GM12878 (cell line): Measurements from ENCODE around the gene SMIM27. TPM values are rescaled to one million over a fixed set of nuclear protein-coding genes. Genes with fewer than 3 reads are reported as not detected.

Experiments used
- ATAC-seq: fragments of 200-7000 bp; cut with Tn5 transposase; 3 replicates; pipeline ENCODE4 v1.9.1; 2020; ENCODE audit warnings: mild to moderate bottlenecking, moderate library complexity
- BruUV-seq: library from RNA; stranded (reverse); fragments of 400-500 nt; replicated peaks from 2 replicates; lab custom pipeline; 2021; lab: Mats Ljungman, UMichigan
- CTCF ChIA-PET: fragments of 300-600 bp; sonication (Branson Sonifier 250); formaldehyde crosslinking; extraction: SDS; loops from one replicate; lab custom pipeline; 2021; ENCODE audit warnings: inconsistent platforms; lab: Yijun Ruan, JAX
- POLR2A ChIA-PET: fragments of 350-600 bp; formaldehyde crosslinking; extraction: SDS; loops from one replicate; lab custom pipeline; 2021; ENCODE audit warnings: inconsistent platforms; lab: Charles Lee
- RAD21 ChIA-PET: fragments of 300-600 bp; sonication (Branson Sonifier 250); formaldehyde crosslinking; loops from one replicate; lab custom pipeline; 2023; ENCODE audit warnings: antibody characterized with exemption; ENCODE audit not compliant: unreplicated experiment; lab: Charles Lee
- SMC1A ChIA-PET: fragments of 300-600 bp; sonication (Branson Sonifier 250); formaldehyde crosslinking; loops from one replicate; lab custom pipeline; 2023; ENCODE audit not compliant: unreplicated experiment, uncharacterized antibody; lab: Charles Lee
- DNase-seq: peaks from one replicate; pipeline ENCODE4 v3.0.0-alpha.2; 2011; ENCODE audit warnings: low read depth, low spot score
- FAIRE-seq: peaks from 3 replicates; lab custom pipeline; 2011; peaks lifted over from hg19 to GRCh38; lab: Jason Lieb, UNC
- H2AFZ ChIP-seq: 2 replicates; pipeline ENCODE4 v1.6.0; 2011; ENCODE audit warnings: low read depth, low read length, control low read depth; ENCODE audit not compliant: control insufficient read depth
- H3K27ac ChIP-seq: 2 replicates; pipeline ENCODE4 v1.5.1; 2011; ENCODE audit warnings: control low read depth; ENCODE audit not compliant: control insufficient read depth, insufficient read depth
- H3K27me3 ChIP-seq, 2 experiments: replicated peaks in 1 of 2; 2 replicates each; pipeline versions ENCODE4 v1.6.0 to v1.6.1; 2011; ENCODE audit warnings: low read length in 1 of 2; ENCODE audit not compliant: control insufficient read depth in 2 of 2, insufficient read depth in 2 of 2
- H3K36me3 ChIP-seq, 2 experiments: 2 replicates each; pipeline ENCODE4 v1.5.1; 2011; ENCODE audit warnings: low read length in 1 of 2; ENCODE audit not compliant: control insufficient read depth in 2 of 2, insufficient read depth in 2 of 2
- H3K4me1 ChIP-seq: 2 replicates; pipeline ENCODE4 v1.6.1; 2011; ENCODE audit warnings: mild to moderate bottlenecking, low read length, moderate library complexity, mixed read lengths; ENCODE audit not compliant: control insufficient read depth, insufficient read depth
- H3K4me2 ChIP-seq: 2 replicates; pipeline ENCODE4 v1.6.0; 2011; ENCODE audit warnings: control low read depth; ENCODE audit not compliant: control insufficient read depth, insufficient read depth
- H3K4me3 ChIP-seq: fragments of 200-600 bp; sonication (generic); 2 replicates; pipeline ENCODE4 v1.5.1; 2016
- H3K79me2 ChIP-seq: 2 replicates; pipeline ENCODE4 v1.6.0; 2011; ENCODE audit warnings: low read length; ENCODE audit not compliant: control insufficient read depth, insufficient read depth
- H3K9ac ChIP-seq: 2 replicates; pipeline ENCODE4 v1.8.0; 2011; ENCODE audit warnings: low read length, control low read depth, mixed read lengths; ENCODE audit not compliant: control insufficient read depth, insufficient read depth
- H3K9me3 ChIP-seq: replicated peaks from 3 replicates; pipeline ENCODE4 v1.5.1; 2011; ENCODE audit warnings: mild to moderate bottlenecking, low read length; ENCODE audit not compliant: control insufficient read depth, insufficient read depth
- H4K20me1 ChIP-seq: 2 replicates; pipeline ENCODE4 v1.6.0; 2011; ENCODE audit not compliant: control insufficient read depth, insufficient read depth
- IKZF2 ChIP-seq, 2 experiments: fragments of 450-650 bp; IDR thresholded peaks; 2 replicates each; pipeline ENCODE4 v1.6.1; 2017; ENCODE audit warnings: mild to moderate bottlenecking in 2 of 2, moderate library complexity in 2 of 2
- JUND ChIP-seq: IDR thresholded peaks from 2 replicates; pipeline ENCODE4 v1.6.1; 2012; ENCODE audit warnings: low read depth, mild to moderate bottlenecking, low read length, improper control_type of control experiment, moderate library complexity
- KAT2A ChIP-seq: conservative IDR thresholded peaks from 2 replicates; pipeline ENCODE4 v1.6.1; 2011; ENCODE audit warnings: low read depth, low read length; ENCODE audit not compliant: control insufficient read depth
- NFYA ChIP-seq: IDR thresholded peaks from 2 replicates; pipeline ENCODE4 v1.6.1; 2011; ENCODE audit warnings: low read depth, mild to moderate bottlenecking, low read length, improper control_type of control experiment, borderline replicate concordance
- PAX8 ChIP-seq: fragments of 450-650 bp; IDR thresholded peaks from 2 replicates; pipeline ENCODE4 v1.6.1; 2017; ENCODE audit warnings: mild to moderate bottlenecking, moderate library complexity
- POU2F2 ChIP-seq: IDR thresholded peaks from 3 replicates; pipeline ENCODE4 v1.6.1; 2011; ENCODE audit warnings: low read depth, mild to moderate bottlenecking, low read length, borderline replicate concordance
- SMAD5 ChIP-seq: IDR thresholded peaks from 2 replicates; pipeline ENCODE4 v1.6.1; 2016; ENCODE audit warnings: antibody characterized with exemption, low read depth
- SMC3 ChIP-seq: IDR thresholded peaks from 2 replicates; pipeline ENCODE4 v1.6.1; 2011; ENCODE audit warnings: low read length, improper control_type of control experiment, borderline replicate concordance
- TCF7 ChIP-seq: IDR thresholded peaks from 2 replicates; pipeline ENCODE4 v1.6.1; 2014; ENCODE audit warnings: antibody characterized with exemption, borderline replicate concordance
- ZNF217 ChIP-seq: fragments of 450-650 bp; IDR thresholded peaks from 2 replicates; pipeline ENCODE4 v1.6.1; 2017; ENCODE audit warnings: antibody characterized with exemption, mild to moderate bottlenecking
- ZZZ3 ChIP-seq: IDR thresholded peaks from 2 replicates; pipeline ENCODE4 v1.6.1; 2011; ENCODE audit warnings: low read depth; ENCODE audit not compliant: control insufficient read depth, insufficient read length
- WGBS: methylation state at CpG from one replicate; pipeline ENCODE4 v1.1.6; 2016; ENCODE audit warnings: low lambda C conversion rate; ENCODE audit not compliant: insufficient replicate concordance, insufficient coverage; ENCODE audit errors: missing lambda C conversion rate; 5-methylcytosine and 5-hydroxymethylcytosine counted together
- in situ Hi-C: fragments of 300-500 bp; cut with MboI; formaldehyde crosslinking; loops from 9 replicates; pipeline ENCODE4 v1.14.3; 2018; ENCODE audit warnings: mixed read lengths
- intact Hi-C: fragments of 100-400 bp; cut with micrococcal nuclease; formaldehyde crosslinking; loops from one replicate; pipeline ENCODE4 v1.14.2; 2022; ENCODE audit not compliant: unreplicated experiment
- polyA plus RNA-seq, 11 experiments: library from polyadenylated mRNA; depleted of rRNA in 4 of 11; unstranded in 6 of 11; stranded (reverse) in 5 of 11; fragments of >200 nt; fragmentation: Nextera tagmentation in 4 of 11; fragmentation: Illumina TruSeq in 1 of 11; extraction: Ambion mirVana in 4 of 11; extraction: Trizol in 1 of 11; gene quantifications; 1 replicate in 1 of 11; 2 replicates in 10 of 11; pipeline versions ENCODE4 v1.2.1 to v1.2.3, GENCODE V29; 2011 to 2016; ENCODE audit warnings: inconsistent platforms in 2 of 11, missing spikeins in 2 of 11, low read depth in 1 of 11
- total RNA-seq, 4 experiments: library from RNA; depleted of rRNA in 3 of 4; stranded (reverse); fragments of >200 nt in 3 of 4; fragmentation: Illumina TruSeq in 1 of 4; extraction: Trizol in 1 of 4; gene quantifications; 2 replicates each; pipeline versions ENCODE4 v1.2.1 to v1.2.3, GENCODE V29; 2013 to 2021
- TF ChIP-seq, protein P1 (sequence below), 3 experiments: IDR thresholded peaks in 2 of 3; conservative IDR thresholded peaks in 1 of 3; 2 replicates each; pipeline ENCODE4 v1.5.1; 2011; ENCODE audit warnings: low read depth in 3 of 3, low read length in 3 of 3, mild to moderate bottlenecking in 3 of 3, control low read depth in 2 of 3, moderate library complexity in 2 of 3, inconsistent platforms in 1 of 3, mixed read lengths in 1 of 3; ENCODE audit not compliant: control insufficient read depth in 2 of 3, insufficient read depth in 1 of 3; ENCODE audit errors: extremely low read depth in 1 of 3
- TF ChIP-seq, protein P2 (sequence below): fragments of 450-650 bp; IDR thresholded peaks from 2 replicates; pipeline ENCODE4 v1.6.1; 2018; ENCODE audit warnings: mild to moderate bottlenecking, low read depth, moderate library complexity; ENCODE audit not compliant: partially characterized antibody

The SMIM27 gene
- total and polyA plus RNA-seq, 10 of the 15 experiments (the other 5 are each of a cell fraction or from before 2014, with no cell fraction given), result 12.2 to 47.3 (median 26.5) TPM

DNA sequence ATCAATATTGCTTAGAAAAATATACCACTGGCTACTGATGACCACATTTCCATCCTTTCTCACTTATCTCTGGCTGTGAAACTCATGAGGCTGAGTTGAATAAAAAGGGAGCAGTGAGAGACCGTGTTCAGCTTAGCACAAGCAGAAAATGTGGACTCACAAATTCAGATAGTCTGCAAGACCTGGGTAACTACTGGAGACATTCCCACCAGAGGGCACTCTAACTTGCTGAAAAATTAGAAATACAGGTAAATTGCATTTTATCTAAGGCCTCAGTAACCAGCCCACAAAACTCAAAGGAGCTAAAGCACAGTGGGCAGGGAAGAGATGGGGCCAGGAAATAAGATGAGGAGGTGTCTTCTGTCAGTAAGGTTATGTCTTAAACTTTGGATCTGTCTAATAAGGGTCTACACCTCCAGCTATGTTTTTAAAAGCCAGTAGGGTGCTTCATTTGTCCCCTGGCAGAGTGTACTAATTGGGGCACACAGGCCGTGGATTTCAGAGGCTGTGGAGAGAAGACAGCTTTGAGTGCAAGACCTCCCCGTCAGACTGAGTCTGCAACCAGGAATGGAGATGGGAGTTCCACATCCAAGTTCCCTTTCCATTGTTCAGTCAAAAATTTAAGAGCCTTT is 29.5 kb downstream of the SMIM27 start (continued):
- TF ChIP-seq, protein P1, sequence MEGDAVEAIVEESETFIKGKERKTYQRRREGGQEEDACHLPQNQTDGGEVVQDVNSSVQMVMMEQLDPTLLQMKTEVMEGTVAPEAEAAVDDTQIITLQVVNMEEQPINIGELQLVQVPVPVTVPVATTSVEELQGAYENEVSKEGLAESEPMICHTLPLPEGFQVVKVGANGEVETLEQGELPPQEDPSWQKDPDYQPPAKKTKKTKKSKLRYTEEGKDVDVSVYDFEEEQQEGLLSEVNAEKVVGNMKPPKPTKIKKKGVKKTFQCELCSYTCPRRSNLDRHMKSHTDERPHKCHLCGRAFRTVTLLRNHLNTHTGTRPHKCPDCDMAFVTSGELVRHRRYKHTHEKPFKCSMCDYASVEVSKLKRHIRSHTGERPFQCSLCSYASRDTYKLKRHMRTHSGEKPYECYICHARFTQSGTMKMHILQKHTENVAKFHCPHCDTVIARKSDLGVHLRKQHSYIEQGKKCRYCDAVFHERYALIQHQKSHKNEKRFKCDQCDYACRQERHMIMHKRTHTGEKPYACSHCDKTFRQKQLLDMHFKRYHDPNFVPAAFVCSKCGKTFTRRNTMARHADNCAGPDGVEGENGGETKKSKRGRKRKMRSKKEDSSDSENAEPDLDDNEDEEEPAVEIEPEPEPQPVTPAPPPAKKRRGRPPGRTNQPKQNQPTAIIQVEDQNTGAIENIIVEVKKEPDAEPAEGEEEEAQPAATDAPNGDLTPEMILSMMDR (IDR thresholded peaks at IDR 0.05 in 2 of 3, conservative IDR thresholded peaks at IDR 0.05 in 1 of 3; ENCODE audit: control insufficient read depth in 2 of 3, extremely low read depth in 1 of 3, insufficient read depth in 1 of 3, low read depth in 3 of 3, low read length in 3 of 3), result peak; percentile 61 to 66 (median 66); a peak in 5 of 6 replicates
- no peak for TF ChIP-seq POU2F2
- no peak for TF ChIP-seq JUND
- no peak for TF ChIP-seq KAT2A
- no peak for TF ChIP-seq NFYA
- no peak for TF ChIP-seq IKZF2 (IDR thresholded peaks at IDR 0.05)

DNA sequence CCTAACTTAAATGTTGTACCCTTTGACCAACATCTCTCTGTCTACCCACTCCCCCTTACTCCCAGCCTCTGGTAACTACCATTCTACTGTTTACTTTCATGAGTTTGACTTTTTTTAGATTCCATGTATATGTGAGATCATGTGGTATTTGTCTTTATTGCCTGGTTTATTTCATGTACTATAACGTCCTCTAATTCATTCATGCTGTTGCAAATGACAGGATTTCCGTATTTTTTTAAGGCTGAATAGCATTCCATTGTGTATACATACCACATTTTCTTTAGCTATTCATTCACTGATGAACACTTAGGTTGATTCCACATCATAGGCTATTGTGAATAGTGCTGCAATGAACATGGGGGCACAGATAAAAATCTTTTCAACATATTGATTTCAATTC is 32.7 kb downstream of the SMIM27 start:
- no peak for DNase-seq
- Histone ChIP-seq H3K36me3 (no peaks in the 10 kb centered on the region), H4K20me1 (no peaks in the 10 kb centered on the region)
- 0% methylated on average over 2 of the region's 2 CpGs for WGBS
- TF ChIP-seq IKZF2 (IDR thresholded peaks at IDR 0.05), result no peak
- TF ChIP-seq ZZZ3, result no peak
- no peak for TF ChIP-seq TCF7
- TF ChIP-seq, protein P2, sequence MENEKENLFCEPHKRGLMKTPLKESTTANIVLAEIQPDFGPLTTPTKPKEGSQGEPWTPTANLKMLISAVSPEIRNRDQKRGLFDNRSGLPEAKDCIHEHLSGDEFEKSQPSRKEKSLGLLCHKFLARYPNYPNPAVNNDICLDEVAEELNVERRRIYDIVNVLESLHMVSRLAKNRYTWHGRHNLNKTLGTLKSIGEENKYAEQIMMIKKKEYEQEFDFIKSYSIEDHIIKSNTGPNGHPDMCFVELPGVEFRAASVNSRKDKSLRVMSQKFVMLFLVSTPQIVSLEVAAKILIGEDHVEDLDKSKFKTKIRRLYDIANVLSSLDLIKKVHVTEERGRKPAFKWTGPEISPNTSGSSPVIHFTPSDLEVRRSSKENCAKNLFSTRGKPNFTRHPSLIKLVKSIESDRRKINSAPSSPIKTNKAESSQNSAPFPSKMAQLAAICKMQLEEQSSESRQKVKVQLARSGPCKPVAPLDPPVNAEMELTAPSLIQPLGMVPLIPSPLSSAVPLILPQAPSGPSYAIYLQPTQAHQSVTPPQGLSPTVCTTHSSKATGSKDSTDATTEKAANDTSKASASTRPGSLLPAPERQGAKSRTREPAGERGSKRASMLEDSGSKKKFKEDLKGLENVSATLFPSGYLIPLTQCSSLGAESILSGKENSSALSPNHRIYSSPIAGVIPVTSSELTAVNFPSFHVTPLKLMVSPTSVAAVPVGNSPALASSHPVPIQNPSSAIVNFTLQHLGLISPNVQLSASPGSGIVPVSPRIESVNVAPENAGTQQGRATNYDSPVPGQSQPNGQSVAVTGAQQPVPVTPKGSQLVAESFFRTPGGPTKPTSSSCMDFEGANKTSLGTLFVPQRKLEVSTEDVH, result no peak
- TF ChIP-seq PAX8, result no peak
- TF ChIP-seq SMAD5, result no peak
- TF ChIP-seq SMC3, result no peak
- TF ChIP-seq ZNF217, result no peak
- TF ChIP-seq, all 136 proteins: peak for 0
- Histone ChIP-seq H3K79me2 (no peaks in the 10 kb centered on the region), H2AFZ (no peak overlapping the region), H3K9me3 (no peaks in the 10 kb centered on the region), H3K4me2 (no peak overlapping the region), H3K4me1 (no peaks in the 10 kb centered on the region), H3K27ac (no peak overlapping the region), H3K27me3 (no peaks in the 10 kb centered on the region), H3K4me3 (no peak overlapping the region), H3K9ac (no peak overlapping the region)
- intact Hi-C loops, result loop anchor here (5.0 kb wide), 1 partner anchor 118 kb away; no protein-coding TSS in a partner anchor
- CTCF ChIA-PET, result interaction anchor here (5.8 to 10.0 kb wide), 3 partner anchors 208 to 383 kb away, joined by 95 to 597 read pairs (median 111); no protein-coding TSS in a partner anchor
- POLR2A ChIA-PET, result no interaction called here
- BruUV-seq, result no TSS peak
- SMC1A ChIA-PET, result no interaction called here
- FAIRE-seq, result no peak
- ATAC-seq, result no peak
- RAD21 ChIA-PET, result no interaction called here
- in situ Hi-C loops, result no loop called here
